Measurements from ENCODE around the gene SLC4A5.
"Not testable (repeated sequence)": the region's sequence is repeated elsewhere in the genome, so short reads cannot be mapped to it uniquely, and the experiment has no call there.

The SLC4A5 gene

DNA sequence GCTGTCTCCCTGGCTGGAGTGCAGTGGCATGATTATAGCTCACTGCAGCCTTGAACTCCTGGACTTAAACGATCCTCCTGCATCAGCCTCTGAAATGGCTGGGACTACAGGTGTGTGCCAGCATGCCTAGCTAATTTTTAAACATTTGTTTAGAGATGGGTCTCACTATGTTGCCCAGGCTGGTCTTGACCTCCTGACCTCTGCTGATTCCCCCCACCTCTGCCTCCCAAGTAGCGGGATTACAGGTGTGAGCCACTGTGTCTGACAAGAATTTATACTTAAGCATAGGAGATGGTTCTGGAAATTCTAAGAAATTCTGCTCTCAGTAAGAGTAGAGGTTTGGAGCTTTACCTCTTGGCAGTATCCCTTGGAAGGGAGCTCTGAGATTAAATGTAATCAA lies 126.6 kb downstream of the SLC4A5 start:
- TF ChIP-seq YY1 (IDR thresholded peaks at IDR 0.05; ENCODE audit: insufficient read depth, insufficient read length) (no peak), ZNF274 (IDR thresholded peaks at IDR 0.05; ENCODE audit: low read depth, low read length) (no peak), SUZ12 (IDR thresholded peaks at IDR 0.05; ENCODE audit: extremely low read depth, insufficient read depth, insufficient read length) (no peak)
- no peaks in the 10 kb centered on the region for H3K9me3 ChIP-seq (ENCODE audit: insufficient read depth, low read length)
- DNase-seq (ENCODE audit: low read depth, low spot score) = no peak
- H3K4me3 ChIP-seq (ENCODE audit: insufficient read length, low read depth) = no peak overlapping the region
- H3K9ac ChIP-seq (ENCODE audit: insufficient read length, low read depth) = no peak overlapping the region
- H3K36me3 ChIP-seq (ENCODE audit: insufficient read depth, insufficient read length, low read length) = peaks cover 72% of the 10 kb centered on the region
- H3K27me3 ChIP-seq (ENCODE audit: insufficient read depth, insufficient read length) = no peaks in the 10 kb centered on the region
- H3K4me1 ChIP-seq (ENCODE audit: insufficient read depth, insufficient read length) = no peaks in the 10 kb centered on the region

DNA sequence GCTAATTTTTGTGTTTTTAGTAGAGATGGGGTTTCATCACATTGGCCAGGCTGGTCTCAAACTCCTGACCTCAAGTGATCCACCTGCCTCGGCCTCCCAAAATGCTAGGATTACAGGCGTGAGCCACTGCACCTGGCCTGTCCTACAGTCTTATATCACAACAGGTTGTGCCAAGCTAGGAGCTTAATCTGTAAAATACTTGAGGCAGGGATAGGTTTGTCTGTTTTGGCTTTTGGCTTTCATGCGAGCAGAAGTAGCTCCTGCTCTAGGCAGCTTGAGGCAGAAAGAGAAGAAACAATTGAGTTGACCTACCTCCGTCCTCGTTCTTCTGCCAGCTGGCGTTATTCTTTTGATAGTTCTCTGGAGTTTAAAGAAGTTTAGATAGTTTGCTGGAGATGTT lies 127.4 kb downstream of the SLC4A5 start:
- H3K9ac ChIP-seq (ENCODE audit: insufficient read length, low read depth); H3K4me1 ChIP-seq (ENCODE audit: insufficient read depth, insufficient read length); H3K27me3 ChIP-seq (ENCODE audit: insufficient read depth, insufficient read length); H3K9me3 ChIP-seq (ENCODE audit: insufficient read depth, low read length); DNase-seq (ENCODE audit: low read depth, low spot score); H3K4me3 ChIP-seq (ENCODE audit: insufficient read length, low read depth): not testable (repeated sequence)
- H3K36me3 ChIP-seq (ENCODE audit: insufficient read depth, insufficient read length, low read length) = peaks cover 78% of the 10 kb centered on the region

DNA sequence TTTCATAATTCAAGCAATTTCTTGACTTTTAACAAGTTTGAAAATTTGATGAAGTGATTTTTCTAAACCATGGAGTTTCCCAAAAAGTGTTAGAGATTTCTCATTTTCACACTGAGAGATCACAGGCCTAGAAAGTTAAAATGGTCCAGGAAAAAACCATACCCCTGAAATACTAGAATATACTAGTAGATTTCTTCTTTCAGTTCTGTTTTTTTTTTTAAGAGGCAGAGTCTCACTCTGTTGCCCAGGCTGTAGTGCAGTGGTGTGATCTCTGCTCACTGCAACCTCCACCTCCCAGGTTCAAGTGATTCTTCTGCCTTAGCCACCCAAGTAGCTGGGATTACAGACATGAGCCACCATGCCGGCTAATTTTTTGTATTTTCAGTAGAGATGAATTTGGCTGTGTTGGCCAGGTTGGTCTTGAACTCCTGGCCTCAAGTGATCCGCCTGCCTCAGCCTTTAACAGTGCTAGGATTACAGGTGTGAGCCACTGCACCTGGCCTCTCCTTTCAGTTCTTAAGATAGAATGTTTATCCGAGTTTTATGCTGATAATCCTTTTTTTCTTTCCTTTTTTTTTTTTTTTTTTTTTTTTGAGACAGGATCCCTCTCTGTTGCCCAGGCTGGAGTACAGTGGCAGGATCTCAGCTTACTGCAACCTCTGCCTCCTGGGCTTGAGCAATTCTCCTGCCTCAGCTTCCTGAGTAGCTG lies 130.4 kb downstream of the SLC4A5 start:
- Histone ChIP-seq H3K9ac (ENCODE audit: insufficient read length, low read depth) (no peak overlapping the region), H3K36me3 (ENCODE audit: insufficient read depth, insufficient read length, low read length) (peaks cover 86% of the 10 kb centered on the region), H3K9me3 (ENCODE audit: insufficient read depth, low read length) (no peaks in the 10 kb centered on the region), H3K27me3 (ENCODE audit: insufficient read depth, insufficient read length) (no peaks in the 10 kb centered on the region), H3K4me3 (ENCODE audit: insufficient read length, low read depth) (no peak overlapping the region), H3K4me1 (ENCODE audit: insufficient read depth, insufficient read length) (no peaks in the 10 kb centered on the region)
- DNase-seq (ENCODE audit: low read depth, low spot score) = no peak
- TF ChIP-seq SUZ12 (IDR thresholded peaks at IDR 0.05; ENCODE audit: extremely low read depth, insufficient read depth, insufficient read length) = no peak
- TF ChIP-seq ZNF274 (IDR thresholded peaks at IDR 0.05; ENCODE audit: low read depth, low read length) = no peak
- TF ChIP-seq YY1 (IDR thresholded peaks at IDR 0.05; ENCODE audit: insufficient read depth, insufficient read length) = no peak

DNA sequence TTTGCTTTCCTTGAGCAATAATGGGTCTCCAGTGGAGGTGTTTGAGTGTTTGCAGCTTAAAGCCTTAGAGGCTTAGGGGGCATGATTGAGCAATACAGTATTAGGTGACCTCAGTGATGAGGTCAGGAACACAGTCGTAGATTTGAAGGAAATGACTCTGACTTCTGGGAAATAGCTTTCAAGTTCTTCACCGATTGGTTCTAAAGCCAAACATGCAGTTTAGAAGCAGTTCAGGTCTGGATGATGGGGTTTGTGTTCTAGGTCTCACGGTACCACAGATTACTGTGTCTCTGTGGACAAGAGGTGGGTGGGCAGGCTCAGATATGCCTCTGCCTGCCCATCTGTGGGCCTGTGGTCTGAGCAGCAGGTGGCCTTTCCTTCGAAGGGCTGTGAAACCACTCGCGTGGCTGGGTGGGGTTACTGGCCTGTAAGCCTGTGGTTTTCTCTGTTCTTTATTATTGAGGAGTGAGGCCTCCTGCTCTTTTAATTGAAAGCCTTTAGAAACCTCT lies 137.0 kb downstream of the SLC4A5 start:
- Histone ChIP-seq H3K9ac (ENCODE audit: insufficient read length, low read depth) (no peak overlapping the region), H3K27me3 (ENCODE audit: insufficient read depth, insufficient read length) (no peaks in the 10 kb centered on the region), H3K4me3 (ENCODE audit: insufficient read length, low read depth) (no peak overlapping the region), H3K4me1 (ENCODE audit: insufficient read depth, insufficient read length) (peaks cover 2% of the 10 kb centered on the region), H3K36me3 (ENCODE audit: insufficient read depth, insufficient read length, low read length) (peaks cover 78% of the 10 kb centered on the region), H3K9me3 (ENCODE audit: insufficient read depth, low read length) (no peaks in the 10 kb centered on the region)
- TF ChIP-seq SUZ12 (IDR thresholded peaks at IDR 0.05; ENCODE audit: extremely low read depth, insufficient read depth, insufficient read length) = no peak
- DNase-seq (ENCODE audit: low read depth, low spot score) = no peak

DNA sequence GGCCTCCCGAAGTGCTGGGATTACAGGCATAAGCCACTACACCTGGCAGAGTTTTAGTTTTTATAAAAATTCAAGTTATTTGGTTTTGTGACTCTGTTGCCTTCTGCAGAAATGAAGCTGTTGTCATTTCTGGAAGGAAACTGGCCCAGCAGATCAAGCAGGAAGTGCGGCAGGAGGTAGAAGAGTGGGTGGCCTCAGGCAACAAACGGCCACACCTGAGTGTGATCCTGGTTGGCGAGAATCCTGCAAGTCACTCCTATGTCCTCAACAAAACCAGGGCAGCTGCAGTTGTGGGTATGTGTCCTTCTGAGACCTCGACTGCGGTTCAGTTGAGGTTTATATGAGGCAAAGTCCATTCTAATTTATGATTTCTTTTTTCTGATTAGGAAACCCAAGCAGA lies 137.6 kb downstream of the SLC4A5 start:
- Histone ChIP-seq H3K27me3 (ENCODE audit: insufficient read depth, insufficient read length) (no peaks in the 10 kb centered on the region), H3K36me3 (ENCODE audit: insufficient read depth, insufficient read length, low read length) (peaks cover 73% of the 10 kb centered on the region), H3K4me3 (ENCODE audit: insufficient read length, low read depth) (no peak overlapping the region), H3K9me3 (ENCODE audit: insufficient read depth, low read length) (no peaks in the 10 kb centered on the region), H3K9ac (ENCODE audit: insufficient read length, low read depth) (no peak overlapping the region), H3K4me1 (ENCODE audit: insufficient read depth, insufficient read length) (peaks cover 2% of the 10 kb centered on the region)
- no peak for DNase-seq (ENCODE audit: low read depth, low spot score)
- no peak for TF ChIP-seq YY1 (IDR thresholded peaks at IDR 0.05; ENCODE audit: insufficient read depth, insufficient read length)
- no peak for TF ChIP-seq ZNF274 (IDR thresholded peaks at IDR 0.05; ENCODE audit: low read depth, low read length)
- no peak for TF ChIP-seq SUZ12 (IDR thresholded peaks at IDR 0.05; ENCODE audit: extremely low read depth, insufficient read depth, insufficient read length)

DNA sequence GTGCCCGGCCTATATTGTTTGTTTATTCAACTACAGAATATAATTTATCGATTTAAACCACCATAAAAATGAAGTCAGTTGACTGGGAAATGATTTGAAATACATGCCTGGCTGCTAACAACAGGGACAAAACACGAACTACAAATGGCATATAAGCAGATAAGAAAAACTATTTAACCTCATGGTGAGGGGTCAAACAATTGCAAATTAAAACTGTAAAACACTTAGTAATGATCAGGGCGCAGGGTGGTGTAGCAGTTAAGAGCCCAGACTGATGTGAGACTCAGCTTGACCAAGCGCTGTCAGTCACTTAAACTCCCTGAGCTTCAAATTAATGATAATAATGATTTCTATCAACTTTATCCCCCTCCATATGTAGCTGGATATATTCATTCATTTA lies 138.1 kb downstream of the SLC4A5 start:
- Histone ChIP-seq H3K27me3 (ENCODE audit: insufficient read depth, insufficient read length) (no peaks in the 10 kb centered on the region), H3K4me1 (ENCODE audit: insufficient read depth, insufficient read length) (peaks cover 2% of the 10 kb centered on the region), H3K36me3 (ENCODE audit: insufficient read depth, insufficient read length, low read length) (peaks cover 71% of the 10 kb centered on the region), H3K9me3 (ENCODE audit: insufficient read depth, low read length) (no peaks in the 10 kb centered on the region), H3K4me3 (ENCODE audit: insufficient read length, low read depth) (no peak overlapping the region), H3K9ac (ENCODE audit: insufficient read length, low read depth) (no peak overlapping the region)
- TF ChIP-seq YY1 (IDR thresholded peaks at IDR 0.05; ENCODE audit: insufficient read depth, insufficient read length) (no peak), SUZ12 (IDR thresholded peaks at IDR 0.05; ENCODE audit: extremely low read depth, insufficient read depth, insufficient read length) (no peak), ZNF274 (IDR thresholded peaks at IDR 0.05; ENCODE audit: low read depth, low read length) (no peak)
- DNase-seq (ENCODE audit: low read depth, low spot score) = no peak

DNA sequence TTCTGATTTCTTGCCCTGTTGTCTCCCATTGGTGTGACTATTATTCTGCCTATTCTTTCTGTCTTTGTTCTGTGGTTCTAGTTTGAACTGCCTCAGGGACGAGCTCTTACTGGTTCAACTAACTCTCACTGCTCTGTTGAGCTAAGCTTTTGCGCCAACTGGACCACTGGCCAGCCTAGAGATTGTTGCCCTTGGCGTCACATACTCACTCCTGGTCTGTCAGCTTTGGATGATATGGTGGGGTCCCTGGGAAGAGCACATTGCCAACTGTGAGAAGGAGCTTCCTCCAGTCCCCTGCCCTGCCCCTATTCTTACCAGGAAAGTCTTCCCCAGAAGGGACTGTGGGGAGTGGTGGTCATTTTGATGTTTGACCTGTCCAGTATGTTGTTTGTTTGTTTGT lies 138.8 kb downstream of the SLC4A5 start:
- no peak overlapping the region for H3K9ac ChIP-seq (ENCODE audit: insufficient read length, low read depth)
- TF ChIP-seq ZNF274 (IDR thresholded peaks at IDR 0.05; ENCODE audit: low read depth, low read length) (no peak), YY1 (IDR thresholded peaks at IDR 0.05; ENCODE audit: insufficient read depth, insufficient read length) (no peak), SUZ12 (IDR thresholded peaks at IDR 0.05; ENCODE audit: extremely low read depth, insufficient read depth, insufficient read length) (no peak)
- DNase-seq (ENCODE audit: low read depth, low spot score) = no peak

More for the DNA sequence above, 138.8 kb downstream of the SLC4A5 start:
- Histone ChIP-seq H3K36me3 (ENCODE audit: insufficient read depth, insufficient read length, low read length) (peaks cover 67% of the 10 kb centered on the region), H3K9me3 (ENCODE audit: insufficient read depth, low read length) (no peaks in the 10 kb centered on the region), H3K27me3 (ENCODE audit: insufficient read depth, insufficient read length) (no peaks in the 10 kb centered on the region), H3K4me3 (ENCODE audit: insufficient read length, low read depth) (no peak overlapping the region), H3K4me1 (ENCODE audit: insufficient read depth, insufficient read length) (peaks cover 2% of the 10 kb centered on the region)

Data from NT2/D1 (cell line).